Suprapubic skin (tissue), 4 donors: ENCODE measurements around the gene PAGE2. TPM values are rescaled to one million over a fixed set of nuclear protein-coding genes. Genes with fewer than 3 reads are reported as not detected.
A peak's percentile ranks its signal among the peaks of the same experiment; 100 is the strongest.
"Not testable (repeated sequence)": the region's sequence is repeated elsewhere in the genome, so short reads cannot be mapped to it uniquely, and the experiment has no call there.

Experiments used
- DNase-seq, 2 donors: peaks; one replicate each; pipeline ENCODE4 v3.0.0-alpha.2; 2019; ENCODE audit warnings: low spot score in 2 of 2
- H3K27ac ChIP-seq: fragments of 200-600 bp; sonication (generic); one replicate; pipeline ENCODE4 v1.5.1; 2019
- H3K27me3 ChIP-seq: fragments of 200-600 bp; sonication (generic); one replicate; pipeline ENCODE4 v1.5.1; 2019
- H3K36me3 ChIP-seq: fragments of 200-600 bp; sonication (generic); one replicate; pipeline ENCODE4 v1.5.1; 2019
- H3K4me1 ChIP-seq: fragments of 200-600 bp; sonication (generic); one replicate; pipeline ENCODE4 v1.5.1; 2019
- H3K4me3 ChIP-seq: fragments of 200-600 bp; sonication (generic); one replicate; pipeline ENCODE4 v1.5.1; 2019; ENCODE audit warnings: mild to moderate bottlenecking
- H3K9me3 ChIP-seq: fragments of 200-600 bp; sonication (generic); one replicate; pipeline ENCODE4 v1.5.1; 2019
- CTCF ChIP-seq, 2 donors: fragments of 200-600 bp in 1 of 2; fragments of 450-650 bp in 1 of 2; sonication (generic) in 1 of 2; IDR thresholded peaks; one replicate each; pipeline ENCODE4 v1.5.1; 2016 to 2019; ENCODE audit warnings: antibody characterized with exemption in 2 of 2, mild to moderate bottlenecking in 1 of 2, moderate library complexity in 1 of 2
- EP300 ChIP-seq: sonication (generic); formaldehyde crosslinking; IDR thresholded peaks from one replicate; pipeline ENCODE4 v1.6.1; 2017; ENCODE audit warnings: antibody characterized with exemption
- POLR2A ChIP-seq, 2 donors: fragments of 450-650 bp; IDR thresholded peaks; one replicate each; pipeline ENCODE4 v1.6.1; 2017; ENCODE audit warnings: antibody characterized with exemption in 2 of 2, mild to moderate bottlenecking in 2 of 2, moderate library complexity in 2 of 2
- POLR2AphosphoS5 ChIP-seq, 3 donors: sonication (generic); formaldehyde crosslinking; IDR thresholded peaks; one replicate each; pipeline ENCODE4 v1.6.1; 2017; ENCODE audit warnings: antibody characterized with exemption in 3 of 3
- WGBS: methylation state at CpG from one replicate; pipeline ENCODE4 v1.1.5; 2018; 5-methylcytosine and 5-hydroxymethylcytosine counted together
- total RNA-seq, 4 donors: library from RNA; depleted of rRNA; stranded (reverse); fragments of >200 nt; gene quantifications; one replicate each; pipeline ENCODE4 v1.1.0, GENCODE V29; 2016

The PAGE2 gene
- not detected for total RNA-seq

GRCh38 chrX:55088795-55089489 lies at the start of gene PAGE2:
Gene PAGE2 (plus strand): TSS chrX:55089018. CDS start chrX:55090021, 1,003 bp downstream.
- 88% methylated on average over 30 of the region's 30 CpGs for WGBS
- no peak for TF ChIP-seq POLR2AphosphoS5 (IDR thresholded peaks at IDR 0.05)
- TF ChIP-seq POLR2A (IDR thresholded peaks at IDR 0.05), result no peak
- DNase-seq, result no peak

GRCh38 chrX:55039471-55039870 lies 49.3 kb upstream of the PAGE2 start:
- no peaks in the 10 kb centered on the region for H3K4me1 ChIP-seq
- H3K36me3 ChIP-seq, result no peaks in the 10 kb centered on the region
- no peaks in the 10 kb centered on the region for H3K9me3 ChIP-seq
- 70% methylated on average over 3 of the region's 3 CpGs for WGBS
- H3K27me3 ChIP-seq, result no peaks in the 10 kb centered on the region
- no peak overlapping the region for H3K4me3 ChIP-seq
- no peak for TF ChIP-seq EP300
- no peak for TF ChIP-seq POLR2AphosphoS5 (IDR thresholded peaks at IDR 0.05)
- TF ChIP-seq POLR2A (IDR thresholded peaks at IDR 0.05), result no peak
- no peak for TF ChIP-seq CTCF (IDR thresholded peaks at IDR 0.05)
- no peak overlapping the region for H3K27ac ChIP-seq
- DNase-seq, result no peak

More at GRCh38 chrX:55088795-55089489, at the start of gene PAGE2:
- Histone ChIP-seq H3K9me3 (no peaks in the 10 kb centered on the region), H3K36me3 (no peaks in the 10 kb centered on the region), H3K27me3 (no peaks in the 10 kb centered on the region), H3K4me3 (no peak within 1 kb of the TSS), H3K27ac (no peak within 1 kb of the TSS), H3K4me1 (no peaks in the 10 kb centered on the region)

- no peak for DNase-seq
- Histone ChIP-seq H3K4me3 (no peak overlapping the region), H3K36me3 (no peaks in the 10 kb centered on the region), H3K27me3 (no peaks in the 10 kb centered on the region), H3K9me3 (no peaks in the 10 kb centered on the region), H3K4me1 (no peaks in the 10 kb centered on the region), H3K27ac (no peak overlapping the region)
- TF ChIP-seq CTCF (IDR thresholded peaks at IDR 0.05), result no peak
- TF ChIP-seq POLR2A (IDR thresholded peaks at IDR 0.05), result no peak
- no peak for TF ChIP-seq EP300
- TF ChIP-seq POLR2AphosphoS5 (IDR thresholded peaks at IDR 0.05), result no peak
- WGBS, result 85% methylated on average over 6 of the region's 6 CpGs
Observed at GRCh38 chrX:55041514-55041913, 47.3 kb upstream of the PAGE2 start.

GRCh38 chrX:55050599-55050998 lies 38.2 kb upstream of the PAGE2 start:
- not testable (repeated sequence) for H3K27me3 ChIP-seq, H3K27ac ChIP-seq, H3K36me3 ChIP-seq, DNase-seq, H3K4me1 ChIP-seq, H3K9me3 ChIP-seq, H3K4me3 ChIP-seq
- 83% methylated on average over 2 of the region's 2 CpGs for WGBS

GRCh38 chrX:55056820-55057674 lies 31.8 kb upstream of the PAGE2 start:
- Histone ChIP-seq H3K9me3 (no peaks in the 10 kb centered on the region), H3K36me3 (no peaks in the 10 kb centered on the region), H3K4me3 (peak overlapping the region; percentile 14), H3K4me1 (no peaks in the 10 kb centered on the region), H3K27ac (no peak overlapping the region), H3K27me3 (no peaks in the 10 kb centered on the region)
- no peak for DNase-seq
- WGBS, result 34% methylated on average over 7 of the region's 7 CpGs
- TF ChIP-seq POLR2AphosphoS5 (IDR thresholded peaks at IDR 0.05), result no peak
- no peak for TF ChIP-seq POLR2A (IDR thresholded peaks at IDR 0.05)
- TF ChIP-seq CTCF (IDR thresholded peaks at IDR 0.05), result no peak
- TF ChIP-seq EP300, result no peak

GRCh38 chrX:55057675-55058249 lies 31.1 kb upstream of the PAGE2 start:
- Histone ChIP-seq H3K36me3 (no peaks in the 10 kb centered on the region), H3K4me1 (no peaks in the 10 kb centered on the region), H3K27ac (no peak overlapping the region), H3K27me3 (no peaks in the 10 kb centered on the region), H3K4me3 (peak overlapping the region; percentile 14), H3K9me3 (no peaks in the 10 kb centered on the region)
- 28% methylated on average over 5 of the region's 5 CpGs for WGBS
- no peak for DNase-seq
- peak; percentile 69 to 71 for TF ChIP-seq CTCF (IDR thresholded peaks at IDR 0.05)
- no peak for TF ChIP-seq POLR2A (IDR thresholded peaks at IDR 0.05)
- TF ChIP-seq POLR2AphosphoS5 (IDR thresholded peaks at IDR 0.05), result no peak
- TF ChIP-seq EP300, result no peak

- 79% methylated on average over 2 of the region's 2 CpGs for WGBS
- H3K4me1 ChIP-seq, H3K36me3 ChIP-seq, H3K27me3 ChIP-seq, H3K4me3 ChIP-seq, H3K27ac ChIP-seq, H3K9me3 ChIP-seq, DNase-seq: not testable (repeated sequence)
Observed at GRCh38 chrX:55067180-55067579, 21.6 kb upstream of the PAGE2 start.
